Vagina (tissue), 2 donors: ENCODE data around the gene RUSC1. TPM values are rescaled to one million over a fixed set of nuclear protein-coding genes. Genes with fewer than 3 reads are reported as not detected.

ENCODE experiments used
- DNase-seq, 2 donors: peaks; one replicate each; pipeline ENCODE4 v3.0.0-alpha.2; 2017; ENCODE audit errors: extremely low spot score in 2 of 2
- H3K27ac ChIP-seq: fragments of 200-600 bp; sonication (generic); one replicate; pipeline ENCODE4 v1.5.1; 2019
- H3K27me3 ChIP-seq: fragments of 200-600 bp; sonication (generic); one replicate; pipeline ENCODE4 v1.5.1; 2019
- H3K36me3 ChIP-seq, 2 donors: fragments of 200-600 bp; sonication (generic); one replicate each; pipeline ENCODE4 v1.5.1; 2017 to 2019
- H3K4me1 ChIP-seq: fragments of 200-600 bp; sonication (generic); one replicate; pipeline ENCODE4 v1.5.1; 2019
- H3K4me3 ChIP-seq, 2 donors: fragments of 200-600 bp; sonication (generic); 1 replicate in 1 of 2; 2 replicates in 1 of 2; pipeline ENCODE4 v1.5.1; 2016 to 2019
- H3K9me3 ChIP-seq: fragments of 200-600 bp; sonication (generic); one replicate; pipeline ENCODE4 v1.5.1; 2019
- POLR2A ChIP-seq, 2 donors: fragments of 450-650 bp; IDR thresholded peaks; one replicate each; pipeline ENCODE4 v1.6.1; 2017; ENCODE audit warnings: antibody characterized with exemption in 2 of 2, mild to moderate bottlenecking in 2 of 2, moderate library complexity in 2 of 2
- POLR2AphosphoS5 ChIP-seq, 2 donors: sonication (generic); formaldehyde crosslinking; IDR thresholded peaks; one replicate each; pipeline ENCODE4 v1.9.0; 2017; ENCODE audit warnings: antibody characterized with exemption in 2 of 2, mild to moderate bottlenecking in 2 of 2, low read depth in 1 of 2; ENCODE audit not compliant: insufficient read depth in 1 of 2
- intact Hi-C: fragments of 100-400 bp; cut with DNase I; formaldehyde crosslinking; loops from one replicate; pipeline ENCODE4 v1.15.1; 2023
- total RNA-seq: library from RNA; depleted of rRNA; stranded (reverse); fragments of >200 nt; gene quantifications from one replicate; pipeline ENCODE4 v1.2.3, GENCODE V29; 2016
- TF ChIP-seq, protein P1 (sequence below), 3 experiments: fragments of 450-650 bp in 2 of 3; fragments of 200-600 bp in 1 of 3; sonication (generic) in 1 of 3; IDR thresholded peaks; one replicate each; pipeline ENCODE4 v1.5.1; 2017 to 2019; ENCODE audit warnings: antibody characterized with exemption in 3 of 3, mild to moderate bottlenecking in 2 of 3, moderate library complexity in 2 of 3

Gene RUSC1
- total RNA-seq, 1 donor from 2014 or later, result 24.3 TPM

DNA sequence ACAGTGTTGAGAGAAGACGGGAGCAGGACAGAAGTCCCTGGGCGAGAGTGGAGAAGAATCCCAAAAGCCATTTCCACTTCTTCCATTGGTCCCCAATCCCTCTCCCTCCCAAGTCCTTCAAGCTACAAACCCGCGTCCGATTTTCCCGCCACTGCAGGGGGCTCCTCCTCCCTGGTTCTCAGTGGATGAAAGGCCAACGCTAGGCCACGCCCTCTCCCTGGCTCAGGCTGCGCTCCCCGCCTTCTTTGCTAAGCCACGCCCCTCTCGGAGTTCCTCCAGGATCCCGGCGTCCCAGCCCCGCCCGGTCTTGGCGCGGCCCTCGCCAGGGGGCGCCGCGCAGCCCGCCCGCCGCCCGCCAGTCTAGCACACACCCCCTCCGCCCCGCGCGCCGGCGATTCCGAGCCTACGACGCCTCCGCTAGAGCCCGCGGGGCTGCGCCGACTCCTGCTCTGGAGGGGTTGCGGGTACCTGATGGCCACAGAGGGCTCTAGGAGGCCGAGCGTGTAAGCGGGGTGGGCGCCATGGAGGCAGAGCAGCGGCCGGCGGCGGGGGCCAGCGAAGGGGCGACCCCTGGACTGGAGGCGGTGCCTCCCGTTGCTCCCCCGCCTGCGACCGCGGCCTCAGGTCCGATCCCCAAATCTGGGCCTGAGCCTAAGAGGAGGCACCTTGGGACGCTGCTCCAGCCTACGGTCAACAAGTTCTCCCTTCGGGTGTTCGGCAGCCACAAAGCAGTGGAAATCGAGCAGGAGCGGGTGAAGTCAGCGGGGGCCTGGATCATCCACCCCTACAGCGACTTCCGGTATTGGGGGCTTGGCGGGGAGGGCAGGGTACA is 43.4 kb upstream of the RUSC1 start, which contains the start of gene HCN3:
TSS of gene HCN3 (plus strand) at position 394 of the 832 bp plus-strand sequence. CDS start at position 522, 128 bp downstream.
- TF ChIP-seq, protein P1, sequence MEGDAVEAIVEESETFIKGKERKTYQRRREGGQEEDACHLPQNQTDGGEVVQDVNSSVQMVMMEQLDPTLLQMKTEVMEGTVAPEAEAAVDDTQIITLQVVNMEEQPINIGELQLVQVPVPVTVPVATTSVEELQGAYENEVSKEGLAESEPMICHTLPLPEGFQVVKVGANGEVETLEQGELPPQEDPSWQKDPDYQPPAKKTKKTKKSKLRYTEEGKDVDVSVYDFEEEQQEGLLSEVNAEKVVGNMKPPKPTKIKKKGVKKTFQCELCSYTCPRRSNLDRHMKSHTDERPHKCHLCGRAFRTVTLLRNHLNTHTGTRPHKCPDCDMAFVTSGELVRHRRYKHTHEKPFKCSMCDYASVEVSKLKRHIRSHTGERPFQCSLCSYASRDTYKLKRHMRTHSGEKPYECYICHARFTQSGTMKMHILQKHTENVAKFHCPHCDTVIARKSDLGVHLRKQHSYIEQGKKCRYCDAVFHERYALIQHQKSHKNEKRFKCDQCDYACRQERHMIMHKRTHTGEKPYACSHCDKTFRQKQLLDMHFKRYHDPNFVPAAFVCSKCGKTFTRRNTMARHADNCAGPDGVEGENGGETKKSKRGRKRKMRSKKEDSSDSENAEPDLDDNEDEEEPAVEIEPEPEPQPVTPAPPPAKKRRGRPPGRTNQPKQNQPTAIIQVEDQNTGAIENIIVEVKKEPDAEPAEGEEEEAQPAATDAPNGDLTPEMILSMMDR (IDR thresholded peaks at IDR 0.05), result peak; percentile 15 to 69 (median 49)
- TF ChIP-seq POLR2AphosphoS5 (IDR thresholded peaks at IDR 0.05; ENCODE audit: insufficient read depth in 1 of 2, low read depth in 1 of 2), result peak; percentile 41 to 48
- no peak for TF ChIP-seq POLR2A (IDR thresholded peaks at IDR 0.05)
- Histone ChIP-seq H3K27me3 (no peaks in the 10 kb centered on the region), H3K27ac (peak within 1 kb of the TSS; percentile 61), H3K36me3 (no peaks in the 10 kb centered on the region), H3K4me3 (peak within 1 kb of the TSS; percentile 59 to 65), H3K4me1 (peaks cover 28% of the 10 kb centered on the region), H3K9me3 (no peaks in the 10 kb centered on the region)
- no peak for DNase-seq
- intact Hi-C loops, result loop anchor here (5.0 kb wide), 1 partner anchor 45 kb away; the partner anchor contains the start of gene RUSC1

DNA sequence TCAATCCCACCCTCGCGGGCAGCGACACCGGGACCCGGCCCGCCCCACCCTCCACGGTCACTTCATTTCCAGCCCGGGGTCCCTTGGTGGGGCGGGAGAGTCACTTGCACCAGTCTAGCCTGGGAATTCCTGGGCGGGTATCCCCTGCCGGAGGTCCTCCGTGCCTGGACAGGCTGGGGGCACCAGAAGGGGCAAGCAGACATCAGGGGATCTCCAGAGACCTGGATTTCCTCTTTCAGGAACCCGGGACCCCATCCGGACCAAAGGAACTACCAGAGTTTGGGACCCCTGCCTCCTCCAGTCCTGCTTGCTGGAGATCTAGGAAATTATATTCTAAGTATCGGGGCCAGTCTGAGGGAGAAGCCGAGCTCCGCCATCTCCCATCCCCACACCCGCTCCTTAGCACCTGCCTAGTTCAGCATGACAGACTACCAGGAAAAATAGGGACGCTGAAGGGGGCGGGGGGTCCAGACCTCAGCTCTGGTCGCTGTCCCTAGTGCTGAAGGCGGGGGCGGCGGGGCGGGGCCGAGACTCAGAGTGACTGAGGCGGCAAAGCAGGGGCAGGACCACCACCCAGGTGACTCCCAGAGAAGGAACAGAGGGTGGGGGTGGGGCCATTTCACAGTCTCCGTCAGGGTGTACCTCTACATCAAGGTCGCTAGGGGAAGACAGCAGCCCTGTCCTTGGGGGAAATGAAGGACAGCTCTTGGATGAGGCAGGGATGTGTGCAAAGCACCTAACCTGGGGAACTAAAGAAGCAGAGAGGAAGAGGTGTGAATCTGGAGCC is 42.6 kb upstream of the RUSC1 start:
- intact Hi-C loops, result loop anchor here (5.0 kb wide), 1 partner anchor 44 kb away; the partner anchor contains the start of gene RUSC1
- no peak for DNase-seq

DNA sequence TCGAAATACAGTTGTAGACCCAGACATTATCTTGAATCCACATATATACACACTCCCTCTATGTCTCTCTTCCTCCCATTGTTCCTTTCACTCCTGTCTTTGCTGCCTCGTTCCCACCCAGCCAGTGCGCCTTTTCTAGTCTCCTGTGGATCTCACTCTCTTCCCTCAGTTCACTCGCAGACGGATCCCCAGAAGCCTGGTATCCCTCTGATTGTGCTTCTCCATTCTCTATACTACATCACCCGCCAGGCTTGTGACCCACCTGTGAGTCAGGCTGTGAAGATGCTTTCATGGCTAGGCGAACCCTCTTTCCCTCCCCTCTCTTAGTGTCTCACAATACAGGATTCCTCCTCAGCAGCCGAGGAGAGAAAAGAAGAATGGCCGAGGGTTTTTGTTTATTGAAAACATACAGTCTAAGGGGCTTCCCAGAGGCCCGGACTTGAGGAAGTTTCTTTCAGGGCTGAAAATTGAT is 42.0 kb upstream of the RUSC1 start:
- no peak for DNase-seq
- no peak overlapping the region for H3K4me3 ChIP-seq
- intact Hi-C loops, result loop anchor here (5.0 kb wide), 1 partner anchor 44 kb away; the partner anchor contains the start of gene RUSC1

More for the DNA sequence above, 42.6 kb upstream of the RUSC1 start:
- Histone ChIP-seq H3K4me3 (peak overlapping the region; percentile 59 to 65), H3K9me3 (no peaks in the 10 kb centered on the region), H3K36me3 (no peaks in the 10 kb centered on the region), H3K27me3 (no peaks in the 10 kb centered on the region), H3K27ac (peak overlapping the region; percentile 61), H3K4me1 (peaks cover 23% of the 10 kb centered on the region)
- TF ChIP-seq, protein P1 (IDR thresholded peaks at IDR 0.05), result peak in 1 of 3 experiments; percentile 16
- no peak for TF ChIP-seq POLR2AphosphoS5 (IDR thresholded peaks at IDR 0.05; ENCODE audit: insufficient read depth in 1 of 2, low read depth in 1 of 2)
- TF ChIP-seq POLR2A (IDR thresholded peaks at IDR 0.05), result no peak

DNA sequence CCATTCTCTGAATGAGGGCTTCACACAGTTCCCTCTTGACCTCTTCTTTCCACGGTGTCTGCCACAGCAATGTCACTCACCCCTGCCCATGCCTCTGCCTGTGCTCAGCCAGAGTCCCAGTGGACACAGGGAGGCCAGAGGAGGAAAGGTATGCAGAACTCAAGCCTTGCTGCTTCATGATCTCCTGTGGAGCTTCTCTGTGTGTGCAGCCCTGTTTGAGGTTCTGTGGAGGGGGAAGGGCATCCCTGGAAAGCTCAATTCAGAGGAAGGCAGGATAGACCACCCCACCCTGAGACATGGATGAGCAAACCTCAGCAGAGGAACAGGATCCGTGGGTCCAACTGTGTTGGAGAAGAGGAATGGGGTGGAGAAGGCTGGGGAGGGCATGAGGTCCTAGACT is 41.4 kb upstream of the RUSC1 start:
- H3K4me3 ChIP-seq, result no peak overlapping the region
- H3K9me3 ChIP-seq, result no peaks in the 10 kb centered on the region
- intact Hi-C loops, result loop anchor here (5.0 kb wide), 1 partner anchor 43 kb away; the partner anchor contains the start of gene RUSC1
- no peaks in the 10 kb centered on the region for H3K27me3 ChIP-seq
- peaks cover 17% of the 10 kb centered on the region for H3K4me1 ChIP-seq
- H3K27ac ChIP-seq, result no peak overlapping the region
- DNase-seq, result no peak
- H3K36me3 ChIP-seq, result no peaks in the 10 kb centered on the region
- no peak for TF ChIP-seq POLR2AphosphoS5 (IDR thresholded peaks at IDR 0.05; ENCODE audit: insufficient read depth in 1 of 2, low read depth in 1 of 2)
- TF ChIP-seq, protein P1 (IDR thresholded peaks at IDR 0.05), result no peak
- TF ChIP-seq POLR2A (IDR thresholded peaks at IDR 0.05), result no peak

More for the DNA sequence above, 42.0 kb upstream of the RUSC1 start:
- no peak overlapping the region for H3K27ac ChIP-seq
- TF ChIP-seq, protein P1 (IDR thresholded peaks at IDR 0.05), result no peak
- TF ChIP-seq POLR2A (IDR thresholded peaks at IDR 0.05) (no peak), POLR2AphosphoS5 (IDR thresholded peaks at IDR 0.05; ENCODE audit: insufficient read depth in 1 of 2, low read depth in 1 of 2) (no peak)
- no peaks in the 10 kb centered on the region for H3K9me3 ChIP-seq
- H3K4me1 ChIP-seq, result peaks cover 20% of the 10 kb centered on the region
- no peaks in the 10 kb centered on the region for H3K27me3 ChIP-seq
- no peaks in the 10 kb centered on the region for H3K36me3 ChIP-seq
